AG10803 (cell line): ENCODE measurements around the gene SH3RF3.

Source experiments
- DNase-seq: peaks from one replicate; pipeline ENCODE4 v3.0.0; 2010; ENCODE audit warnings: low read depth
- H3K4me3 ChIP-seq: 2 replicates; pipeline ENCODE4 v1.5.1; 2011; ENCODE audit warnings: mild to moderate bottlenecking, low read length, control low read depth
- TF ChIP-seq, protein P1 (sequence below): conservative IDR thresholded peaks from 2 replicates; pipeline ENCODE4 v1.5.1; 2011; ENCODE audit warnings: mild to moderate bottlenecking, low read length, control low read depth, inconsistent platforms

Gene SH3RF3

DNA sequence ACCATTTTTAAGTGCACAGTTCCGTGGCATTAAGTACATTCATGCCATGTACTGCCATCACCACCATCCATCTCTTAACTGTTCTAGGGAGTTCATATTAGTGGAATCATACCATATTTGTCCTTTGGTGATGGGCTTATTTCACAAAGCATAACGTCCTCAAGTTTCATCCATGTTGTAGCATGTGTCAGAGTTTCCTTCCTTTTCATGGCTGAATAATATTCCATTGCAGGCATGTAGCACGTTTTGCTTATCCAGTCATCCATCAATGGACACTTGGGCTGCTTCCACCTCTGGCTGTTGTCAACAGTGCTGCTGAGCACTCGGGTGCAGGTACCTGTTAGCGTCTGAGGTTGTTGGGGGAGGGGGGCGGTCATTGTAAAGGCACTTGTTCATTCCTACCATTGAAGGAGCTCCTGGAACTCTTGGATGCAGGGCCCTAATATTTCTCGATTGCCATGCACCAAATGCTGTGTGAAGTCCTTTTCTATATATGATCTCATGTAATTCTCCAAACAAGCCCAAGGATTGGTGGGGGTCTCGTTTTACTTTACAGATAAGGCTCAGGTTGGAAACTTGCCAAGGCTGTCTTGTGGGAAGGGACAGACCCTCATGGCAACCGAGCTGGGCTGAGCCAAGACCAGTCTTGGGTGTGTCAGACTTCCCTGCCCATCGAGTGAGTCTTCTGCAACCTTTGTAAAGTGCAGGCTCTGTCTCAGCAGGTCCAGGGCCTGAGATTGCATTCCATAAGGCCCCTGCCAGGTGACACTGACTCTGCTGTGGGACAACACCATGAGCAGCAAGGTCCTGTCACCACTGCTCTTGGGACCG, 42.9 kb upstream of the SH3RF3 start:
- DNase-seq, result no peak
- no peak overlapping the region for H3K4me3 ChIP-seq
- TF ChIP-seq, protein P1, sequence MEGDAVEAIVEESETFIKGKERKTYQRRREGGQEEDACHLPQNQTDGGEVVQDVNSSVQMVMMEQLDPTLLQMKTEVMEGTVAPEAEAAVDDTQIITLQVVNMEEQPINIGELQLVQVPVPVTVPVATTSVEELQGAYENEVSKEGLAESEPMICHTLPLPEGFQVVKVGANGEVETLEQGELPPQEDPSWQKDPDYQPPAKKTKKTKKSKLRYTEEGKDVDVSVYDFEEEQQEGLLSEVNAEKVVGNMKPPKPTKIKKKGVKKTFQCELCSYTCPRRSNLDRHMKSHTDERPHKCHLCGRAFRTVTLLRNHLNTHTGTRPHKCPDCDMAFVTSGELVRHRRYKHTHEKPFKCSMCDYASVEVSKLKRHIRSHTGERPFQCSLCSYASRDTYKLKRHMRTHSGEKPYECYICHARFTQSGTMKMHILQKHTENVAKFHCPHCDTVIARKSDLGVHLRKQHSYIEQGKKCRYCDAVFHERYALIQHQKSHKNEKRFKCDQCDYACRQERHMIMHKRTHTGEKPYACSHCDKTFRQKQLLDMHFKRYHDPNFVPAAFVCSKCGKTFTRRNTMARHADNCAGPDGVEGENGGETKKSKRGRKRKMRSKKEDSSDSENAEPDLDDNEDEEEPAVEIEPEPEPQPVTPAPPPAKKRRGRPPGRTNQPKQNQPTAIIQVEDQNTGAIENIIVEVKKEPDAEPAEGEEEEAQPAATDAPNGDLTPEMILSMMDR, result no peak

DNA sequence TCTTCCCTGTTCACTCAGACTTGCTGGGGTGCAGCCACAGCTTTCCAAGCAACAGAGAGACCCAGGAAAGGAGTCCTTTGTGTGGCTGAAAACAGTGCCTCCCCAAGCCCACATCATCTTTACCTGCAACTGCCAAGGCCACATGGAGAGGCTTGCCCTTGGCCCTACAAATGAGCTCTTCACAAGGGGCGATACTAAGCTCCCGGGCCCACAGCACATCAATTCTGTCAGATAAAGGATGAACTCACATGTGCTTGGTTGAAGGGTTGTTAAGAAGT, 42.3 kb upstream of the SH3RF3 start:
- TF ChIP-seq, protein P1, result no peak
- H3K4me3 ChIP-seq, result no peak overlapping the region
- DNase-seq, result no peak

DNA sequence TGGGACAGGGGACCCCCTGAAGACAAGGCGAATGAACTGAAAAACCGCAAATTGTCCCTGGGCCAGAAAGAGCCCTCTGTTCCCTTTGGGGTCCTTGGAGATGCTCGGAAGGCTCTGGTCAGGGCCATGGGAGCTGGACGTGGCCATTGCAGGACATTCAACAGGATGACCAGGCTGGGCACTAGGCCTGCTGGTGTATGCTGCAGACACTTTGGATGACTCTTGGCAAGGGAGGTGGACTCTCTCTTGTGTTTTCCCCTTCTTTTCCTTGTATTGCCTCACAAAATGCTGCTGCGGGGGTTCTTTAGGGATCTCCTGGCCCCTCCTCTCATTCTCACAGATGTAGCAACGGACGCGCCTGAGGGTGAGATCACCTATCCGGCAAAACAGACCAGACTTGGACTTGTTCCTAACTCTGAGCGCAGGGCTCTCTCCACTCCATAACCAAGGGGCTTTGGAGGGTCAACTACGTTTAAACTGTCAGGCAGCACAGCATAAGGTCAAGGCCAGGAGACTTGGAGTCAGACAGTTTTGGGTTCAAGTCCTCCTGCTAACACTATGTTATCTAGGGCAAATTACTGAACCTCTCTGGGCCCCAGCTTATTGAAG, 41.8 kb upstream of the SH3RF3 start:
- no peak for DNase-seq
- TF ChIP-seq, protein P1, result no peak

DNA sequence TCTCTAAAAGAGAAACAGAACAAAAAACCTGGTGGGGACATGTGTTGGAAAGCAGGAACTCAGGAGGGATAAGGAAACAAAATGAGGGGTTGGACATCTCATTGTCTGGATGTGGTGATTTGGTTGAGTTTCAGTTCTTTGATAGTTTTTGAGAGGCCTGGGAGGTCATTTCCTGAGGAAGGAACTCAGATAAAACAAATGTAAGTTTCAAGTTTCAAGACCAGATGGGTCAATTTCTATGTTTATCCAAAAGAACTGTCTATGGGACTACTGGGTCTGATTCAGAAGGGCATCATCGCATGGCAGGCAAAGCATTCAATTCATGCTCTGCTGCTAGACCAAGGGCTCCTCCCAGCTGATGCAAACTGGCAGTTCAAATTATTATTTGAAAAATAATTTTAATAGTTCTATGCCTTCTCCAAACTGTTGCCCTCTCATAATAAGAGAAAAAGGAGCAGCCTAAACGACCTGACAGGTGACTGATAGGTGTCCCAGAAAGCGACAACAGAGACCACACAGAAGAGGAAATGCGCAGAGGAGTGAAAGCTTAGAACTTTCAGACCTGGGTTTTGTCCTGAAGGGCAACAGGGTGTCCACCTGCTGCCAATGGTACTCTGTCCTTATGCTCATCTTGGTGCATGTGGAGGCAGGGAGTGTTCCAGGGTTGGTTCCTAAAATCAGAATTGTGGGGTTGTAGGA, 39.3 kb upstream of the SH3RF3 start:
- TF ChIP-seq, protein P1, result no peak
- H3K4me3 ChIP-seq, result no peak overlapping the region
- no peak for DNase-seq

More for the DNA sequence above, 41.8 kb upstream of the SH3RF3 start:
- no peak overlapping the region for H3K4me3 ChIP-seq

DNA sequence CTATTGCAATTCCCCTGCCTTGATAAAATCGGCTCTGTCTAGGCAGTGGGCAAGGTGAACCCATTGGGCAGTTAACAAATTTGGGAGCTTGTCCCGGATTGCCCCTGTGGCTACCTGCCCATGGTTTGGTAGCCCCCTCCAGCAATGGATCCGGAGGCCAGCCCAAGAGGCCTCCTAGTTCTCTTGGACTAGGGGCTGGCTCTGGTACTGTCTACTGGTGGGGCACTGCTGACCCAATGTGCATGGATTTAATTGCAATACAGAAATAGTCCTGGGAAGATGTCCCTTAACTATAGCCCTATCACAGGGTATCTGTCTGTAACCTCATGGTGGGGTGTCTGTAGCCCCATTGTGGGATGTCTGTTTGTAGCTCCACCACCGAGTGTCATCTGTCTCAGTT, 37.5 kb upstream of the SH3RF3 start:
- DNase-seq, result no peak
- TF ChIP-seq, protein P1, result no peak
- H3K4me3 ChIP-seq, result no peak overlapping the region

DNA sequence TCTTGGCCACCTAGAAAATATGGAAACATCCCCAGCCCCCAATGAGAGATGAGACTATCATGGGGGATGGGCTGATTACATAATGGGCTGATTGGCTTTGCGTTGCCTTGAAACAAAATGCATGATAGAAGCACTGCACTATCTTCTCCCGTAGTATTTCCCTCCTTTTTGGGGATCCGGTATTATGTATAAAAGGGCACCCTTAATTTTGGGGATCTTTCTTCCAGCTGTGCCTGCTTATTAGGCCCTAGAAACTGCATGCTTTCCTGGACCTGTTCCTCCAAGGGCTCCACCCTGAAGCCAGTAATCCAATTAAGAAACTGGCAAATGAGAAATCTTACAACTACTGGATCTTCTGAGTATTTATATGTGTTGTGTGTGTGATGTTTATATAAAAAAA, 34.9 kb upstream of the SH3RF3 start:
- no peak overlapping the region for H3K4me3 ChIP-seq
- DNase-seq, result no peak
- TF ChIP-seq, protein P1, result no peak
